ENCODE data around the gene ADARB2.

DNA sequence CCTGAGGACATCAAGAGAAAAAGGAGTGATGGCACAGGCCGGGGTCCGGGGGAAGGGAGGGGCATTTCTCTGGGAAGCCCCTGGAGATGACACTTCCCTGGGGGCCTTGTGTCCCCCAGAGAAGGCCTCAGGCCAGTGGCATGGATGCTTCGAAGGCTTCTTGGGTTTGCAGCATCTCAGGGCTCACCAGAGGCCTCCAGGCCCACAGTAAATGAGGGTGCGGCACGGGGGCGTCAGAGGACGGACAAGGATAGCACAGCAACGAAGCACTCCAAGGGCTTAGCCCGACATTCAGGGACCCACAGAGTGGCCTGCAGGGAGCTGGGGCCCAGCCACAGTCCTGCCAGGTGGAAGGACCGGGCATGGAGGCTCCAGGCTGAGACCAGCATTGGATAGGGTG, 71.6 kb downstream of the ADARB2 start:
- TF ChIP-seq, protein P1, sequence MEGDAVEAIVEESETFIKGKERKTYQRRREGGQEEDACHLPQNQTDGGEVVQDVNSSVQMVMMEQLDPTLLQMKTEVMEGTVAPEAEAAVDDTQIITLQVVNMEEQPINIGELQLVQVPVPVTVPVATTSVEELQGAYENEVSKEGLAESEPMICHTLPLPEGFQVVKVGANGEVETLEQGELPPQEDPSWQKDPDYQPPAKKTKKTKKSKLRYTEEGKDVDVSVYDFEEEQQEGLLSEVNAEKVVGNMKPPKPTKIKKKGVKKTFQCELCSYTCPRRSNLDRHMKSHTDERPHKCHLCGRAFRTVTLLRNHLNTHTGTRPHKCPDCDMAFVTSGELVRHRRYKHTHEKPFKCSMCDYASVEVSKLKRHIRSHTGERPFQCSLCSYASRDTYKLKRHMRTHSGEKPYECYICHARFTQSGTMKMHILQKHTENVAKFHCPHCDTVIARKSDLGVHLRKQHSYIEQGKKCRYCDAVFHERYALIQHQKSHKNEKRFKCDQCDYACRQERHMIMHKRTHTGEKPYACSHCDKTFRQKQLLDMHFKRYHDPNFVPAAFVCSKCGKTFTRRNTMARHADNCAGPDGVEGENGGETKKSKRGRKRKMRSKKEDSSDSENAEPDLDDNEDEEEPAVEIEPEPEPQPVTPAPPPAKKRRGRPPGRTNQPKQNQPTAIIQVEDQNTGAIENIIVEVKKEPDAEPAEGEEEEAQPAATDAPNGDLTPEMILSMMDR (IDR thresholded peaks at IDR 0.05): no peak
- TF ChIP-seq POLR2A (IDR thresholded peaks at IDR 0.05): no peak
